Astrocyte (in vitro differentiated cells and primary cell): ENCODE measurements around the gene POU2F2.

Experiments used
- CTCF ChIP-seq: IDR thresholded peaks from 2 replicates; pipeline ENCODE4 v1.5.1; 2011; ENCODE audit warnings: low read depth, mild to moderate bottlenecking, inconsistent platforms, low read length, moderate library complexity; ENCODE audit not compliant: insufficient read depth
- EZH2 ChIP-seq: IDR thresholded peaks from 2 replicates; pipeline ENCODE4 v1.6.1; 2012; ENCODE audit warnings: mild to moderate bottlenecking, low read length, inconsistent platforms; ENCODE audit not compliant: insufficient read depth

- TF ChIP-seq CTCF = no peak
- TF ChIP-seq EZH2 = no peak
Observed at GRCh38 chr19:42066075-42066754, 66.0 kb downstream of the POU2F2 start.
